SK-N-SH treated with all-trans-retinoic acid at 6 μM for 48 hours (cell line): ENCODE data around the gene FAM117A.

Experiments
- ATAC-seq: fragments of 200-7000 bp; cut with Tn5 transposase; 3 replicates; pipeline ENCODE4 v1.9.1; 2020; ENCODE audit warnings: mild to moderate bottlenecking, moderate library complexity
- ARNTL ChIP-seq: fragments of 450-650 bp; formaldehyde crosslinking; IDR thresholded peaks from 2 replicates; pipeline ENCODE4 v1.5.0; 2020; ENCODE audit warnings: low read depth, mild to moderate bottlenecking, moderate library complexity, borderline replicate concordance
- CSDC2 ChIP-seq: fragments of 250-450 bp; sonication (Bioruptor Pico); IDR thresholded peaks from 2 replicates; pipeline ENCODE4 v1.5.0; 2020; ENCODE audit warnings: mild to moderate bottlenecking, moderate library complexity
- CSRNP3 ChIP-seq: fragments of 250-450 bp; sonication (Bioruptor Pico); IDR thresholded peaks from 2 replicates; pipeline ENCODE4 v1.5.1; 2021; ENCODE audit warnings: mild to moderate bottlenecking, moderate library complexity
- GLIS3 ChIP-seq: fragments of 250-450 bp; sonication (Bioruptor Pico); IDR thresholded peaks from 2 replicates; pipeline ENCODE4 v1.5.0; 2020; ENCODE audit warnings: mild to moderate bottlenecking, moderate library complexity
- ISL1 ChIP-seq: fragments of 250-450 bp; sonication (Bioruptor Pico); IDR thresholded peaks from 2 replicates; pipeline ENCODE4 v2.1.2; 2022; ENCODE audit warnings: mild to moderate bottlenecking, moderate library complexity
- OSR1 ChIP-seq: fragments of 250-450 bp; sonication (Bioruptor Pico); IDR thresholded peaks from 2 replicates; pipeline ENCODE4 v1.8.0; 2022; ENCODE audit warnings: moderate library complexity, mild to moderate bottlenecking, inconsistent platforms
- PATZ1 ChIP-seq: fragments of 250-450 bp; sonication (Bioruptor Pico); IDR thresholded peaks from 2 replicates; pipeline ENCODE4 v1.8.0; 2020; ENCODE audit warnings: mild to moderate bottlenecking, moderate library complexity, borderline replicate concordance
- POU6F1 ChIP-seq: fragments of 250-450 bp; sonication (Bioruptor Pico); IDR thresholded peaks from 2 replicates; pipeline ENCODE4 v1.8.0; 2021; ENCODE audit warnings: low read depth, mild to moderate bottlenecking, moderate library complexity, borderline replicate concordance
- PPARA ChIP-seq: fragments of 250-450 bp; sonication (Bioruptor Pico); IDR thresholded peaks from 2 replicates; pipeline ENCODE4 v1.5.0; 2020; ENCODE audit warnings: mild to moderate bottlenecking, borderline replicate concordance
- RARB ChIP-seq: fragments of 250-450 bp; sonication (Bioruptor Pico); IDR thresholded peaks from 2 replicates; pipeline ENCODE4 v1.8.0; 2021; ENCODE audit warnings: mild to moderate bottlenecking, moderate library complexity
- SNAI2 ChIP-seq: fragments of 250-450 bp; sonication (Bioruptor Pico); IDR thresholded peaks from 2 replicates; pipeline ENCODE4 v1.5.0; 2020; ENCODE audit warnings: mild to moderate bottlenecking, moderate library complexity
- TCF4 ChIP-seq: fragments of 250-450 bp; sonication (Bioruptor Pico); IDR thresholded peaks from 2 replicates; pipeline ENCODE4 v1.8.0; 2021; ENCODE audit warnings: mild to moderate bottlenecking, moderate library complexity, borderline replicate concordance
- TOX ChIP-seq: fragments of 250-450 bp; sonication (Bioruptor Pico); IDR thresholded peaks from 2 replicates; pipeline ENCODE4 v1.8.0; 2021; ENCODE audit warnings: mild to moderate bottlenecking, moderate library complexity, borderline replicate concordance
- ZC3H10 ChIP-seq: fragments of 250-450 bp; sonication (Bioruptor Pico); IDR thresholded peaks from 2 replicates; pipeline ENCODE4 v1.5.1; 2021; ENCODE audit warnings: mild to moderate bottlenecking, moderate library complexity
- ZFP3 ChIP-seq: fragments of 250-450 bp; sonication (Bioruptor Pico); IDR thresholded peaks from 2 replicates; pipeline ENCODE4 v1.5.0; 2020; ENCODE audit warnings: mild to moderate bottlenecking, moderate library complexity
- ZFP30 ChIP-seq: fragments of 450-650 bp; formaldehyde crosslinking; IDR thresholded peaks from 2 replicates; pipeline ENCODE4 v1.5.0; 2022; ENCODE audit warnings: mild to moderate bottlenecking, moderate library complexity
- ZNF565 ChIP-seq: fragments of 450-650 bp; formaldehyde crosslinking; conservative IDR thresholded peaks from 2 replicates; pipeline ENCODE4 v1.5.0; 2020; ENCODE audit warnings: low read depth, mild to moderate bottlenecking, moderate library complexity
- ZNF8 ChIP-seq: fragments of 450-650 bp; formaldehyde crosslinking; IDR thresholded peaks from 2 replicates; pipeline ENCODE4 v1.5.0; 2020; ENCODE audit warnings: mild to moderate bottlenecking, moderate library complexity

The FAM117A gene

GRCh38 chr17:49670002-49670401 is 93.9 kb downstream of the FAM117A start:
- ATAC-seq: no peak
- TF ChIP-seq ZC3H10 (no peak), ZNF8 (CRISPR knock-in tag) (no peak), POU6F1 (CRISPR knock-in tag) (no peak), PATZ1 (CRISPR knock-in tag) (no peak), GLIS3 (CRISPR knock-in tag) (no peak), ARNTL (CRISPR knock-in tag) (no peak), PPARA (CRISPR knock-in tag) (no peak), CSRNP3 (CRISPR knock-in tag) (no peak), TCF4 (CRISPR knock-in tag) (no peak), RARB (CRISPR knock-in tag) (no peak), ISL1 (CRISPR knock-in tag) (no peak), TOX (CRISPR knock-in tag) (no peak)
- TF ChIP-seq, all 23 proteins: peak for 0

GRCh38 chr17:49667854-49668253 is 96.1 kb downstream of the FAM117A start:
- ATAC-seq: no peak
- no peak for TF ChIP-seq TOX (CRISPR knock-in tag)
- TF ChIP-seq SNAI2: no peak
- no peak for TF ChIP-seq RARB (CRISPR knock-in tag)
- TF ChIP-seq ZC3H10: no peak
- no peak for TF ChIP-seq CSRNP3 (CRISPR knock-in tag)
- no peak for TF ChIP-seq ISL1 (CRISPR knock-in tag)
- no peak for TF ChIP-seq PATZ1 (CRISPR knock-in tag)
- no peak for TF ChIP-seq ZFP30
- TF ChIP-seq ZNF8 (CRISPR knock-in tag): no peak
- no peak for TF ChIP-seq OSR1 (CRISPR knock-in tag)
- TF ChIP-seq ZFP3 (CRISPR knock-in tag): no peak
- TF ChIP-seq CSDC2 (CRISPR knock-in tag): no peak
- no peak for TF ChIP-seq ZNF565 (CRISPR knock-in tag)
- no peak for TF ChIP-seq POU6F1 (CRISPR knock-in tag)
- no peak for TF ChIP-seq ARNTL (CRISPR knock-in tag)
- TF ChIP-seq PPARA (CRISPR knock-in tag): no peak

- ATAC-seq: no peak
- TF ChIP-seq CSDC2 (CRISPR knock-in tag) (no peak), ARNTL (CRISPR knock-in tag) (no peak), OSR1 (CRISPR knock-in tag) (no peak), PATZ1 (CRISPR knock-in tag) (no peak), TOX (CRISPR knock-in tag) (no peak), RARB (CRISPR knock-in tag) (no peak), PPARA (CRISPR knock-in tag) (no peak), POU6F1 (CRISPR knock-in tag) (no peak), ZNF8 (CRISPR knock-in tag) (no peak)
Measured at GRCh38 chr17:49664706-49665211, 99.2 kb downstream of the FAM117A start.
